NCI-H1092 (cell line): ENCODE measurements around the gene SULT1A2.
"Not testable (repeated sequence)": the region's sequence is repeated elsewhere in the genome, so short reads cannot be mapped to it uniquely, and the experiment has no call there.

Experiments used
- DNase-seq: peaks from one replicate; lab custom pipeline; 2025; lab: John Stamatoyannopoulos, UW

SULT1A2 gene

DNA sequence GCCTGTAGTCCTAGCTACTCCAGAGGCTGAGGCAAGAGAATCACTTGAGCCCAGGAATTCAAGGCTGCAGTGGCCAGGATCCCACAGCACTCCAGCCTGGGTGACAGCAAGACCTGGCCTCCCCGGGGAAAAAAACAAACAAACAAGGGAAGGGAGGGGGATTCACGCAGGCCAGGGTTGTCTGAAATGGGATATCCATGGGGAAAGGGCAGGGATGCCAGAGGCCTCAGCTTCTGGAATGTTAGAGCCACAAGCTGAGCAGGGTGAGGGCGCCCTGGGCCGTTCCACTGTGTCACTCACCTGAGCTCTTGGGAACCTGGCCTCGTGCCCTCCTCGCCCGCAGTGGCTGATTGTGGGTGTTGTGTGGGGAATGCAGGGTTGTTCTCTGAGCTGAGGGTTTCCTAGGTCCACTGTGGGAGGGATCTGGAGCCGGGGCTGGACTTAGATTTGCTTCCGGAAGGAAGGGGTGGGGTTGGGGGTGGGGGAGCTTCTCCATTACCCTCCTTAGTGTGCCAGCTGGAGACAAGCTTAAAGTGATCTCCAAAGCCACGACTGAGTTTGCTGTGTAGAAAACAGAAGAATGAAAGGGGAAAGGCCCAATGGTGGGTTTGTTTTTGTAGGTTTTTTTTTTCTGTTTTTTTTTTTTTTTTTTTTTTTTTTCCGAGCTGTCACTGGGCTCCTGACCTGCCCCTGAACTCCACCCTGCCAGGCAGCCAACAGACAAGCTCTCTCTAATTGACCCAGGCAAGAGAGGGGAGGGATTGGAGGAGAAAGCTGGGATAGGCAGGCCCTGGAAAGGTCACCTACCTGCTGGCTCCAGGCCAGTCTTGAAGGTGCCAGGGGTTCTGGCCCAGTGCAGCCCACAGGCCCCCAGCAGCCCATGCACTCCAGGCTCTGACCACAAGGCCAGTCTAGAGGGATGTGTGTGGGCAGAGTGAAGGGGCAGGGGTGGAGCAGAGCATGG lies 13.1 kb upstream of the SULT1A2 start, which contains the start of gene SULT1A1:
Gene SULT1A1 (minus strand): TSS at position 414 of the 964 bp plus-strand sequence. CDS start 1,189 bp downstream, outside the sequence.
- no peak for DNase-seq

DNA sequence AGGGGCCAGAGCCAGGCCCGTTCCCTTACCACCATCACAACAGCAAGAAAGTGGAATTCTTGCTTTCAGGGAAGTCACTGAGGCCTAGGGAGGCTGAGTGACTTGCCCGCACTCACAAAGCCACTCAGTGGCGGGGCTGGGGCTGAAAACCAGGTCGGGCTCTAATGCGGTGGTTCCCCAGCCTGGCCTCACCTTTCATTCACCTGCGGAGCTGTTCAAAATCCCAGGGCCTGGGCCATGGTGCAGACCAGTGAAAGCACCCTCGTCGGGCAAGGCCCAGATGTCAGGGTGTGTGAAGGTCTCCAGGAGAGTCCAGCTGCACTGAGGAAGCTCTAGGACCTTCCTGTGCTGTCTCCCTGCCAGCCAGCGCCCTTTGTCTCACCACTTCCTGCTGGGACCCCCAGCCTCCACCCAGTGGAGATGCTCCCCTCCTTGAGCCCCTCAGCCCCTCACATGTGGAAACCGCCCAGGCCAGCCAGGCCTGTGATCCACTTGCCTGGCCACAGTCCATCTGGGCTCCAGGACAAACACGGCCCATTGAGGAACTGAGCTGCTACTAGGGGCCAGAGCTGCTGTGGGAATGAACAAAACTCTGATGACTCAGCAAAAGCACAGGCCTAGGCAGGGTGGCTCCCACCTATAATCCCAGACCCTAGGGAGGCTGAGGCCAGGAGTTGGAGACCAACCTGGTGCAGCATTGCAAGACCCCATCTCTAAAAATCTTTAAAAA lies 12.2 kb upstream of the SULT1A2 start:
- DNase-seq = not testable (repeated sequence)

DNA sequence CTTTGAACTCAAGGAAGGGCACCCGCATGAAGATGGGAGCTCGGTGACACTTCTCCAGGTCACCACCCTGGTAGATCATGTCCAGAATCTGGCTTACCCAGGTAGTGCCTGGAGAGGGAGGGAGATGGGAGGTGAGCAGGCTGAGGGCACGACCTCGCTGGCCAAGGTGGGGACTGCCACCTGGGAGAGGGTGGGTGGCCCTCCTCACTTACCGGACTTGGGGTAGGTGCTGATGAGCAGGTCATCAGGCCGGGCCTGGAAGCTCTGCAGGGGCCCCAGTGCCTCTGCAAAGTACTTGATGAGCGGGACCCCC lies 11.6 kb upstream of the SULT1A2 start:
- not testable (repeated sequence) for DNase-seq

DNA sequence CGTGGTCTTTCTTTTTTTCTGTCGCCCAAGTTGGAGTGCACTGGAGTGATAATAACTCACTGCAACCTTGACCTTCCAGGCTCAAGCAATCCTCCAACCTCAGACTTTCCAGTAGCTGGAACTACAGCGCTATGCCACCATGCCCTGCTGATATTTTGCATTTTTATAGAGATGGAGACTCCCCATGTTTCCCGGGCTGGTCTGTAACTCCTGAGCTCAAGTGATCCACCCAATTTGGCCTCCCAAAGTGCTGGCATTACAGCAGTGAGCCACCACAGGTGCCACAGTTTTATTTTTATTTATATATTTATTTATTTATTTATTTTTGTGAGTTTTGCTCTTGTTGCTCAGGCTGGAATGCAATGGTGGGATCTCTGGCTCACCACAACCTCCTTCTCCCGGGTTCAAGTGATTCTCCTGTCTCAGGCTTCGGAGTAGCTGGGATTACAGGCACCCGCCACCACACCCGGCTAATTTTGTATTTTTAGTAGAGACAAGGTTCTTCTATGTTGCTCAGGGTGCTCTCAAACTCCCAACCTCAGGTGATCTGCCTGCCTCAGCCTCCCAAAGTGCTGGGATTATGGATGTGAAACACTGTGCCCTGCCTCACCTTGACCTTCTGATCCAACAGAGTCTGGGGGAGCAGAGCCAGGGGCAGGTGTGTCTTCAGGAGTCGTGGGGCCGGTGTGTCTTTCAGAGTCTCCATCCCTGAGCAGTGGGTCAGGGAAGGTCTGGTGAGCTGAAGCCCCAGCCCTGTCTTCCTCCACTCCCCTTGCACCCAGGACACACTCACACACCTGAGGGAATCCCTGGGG lies 11.0 kb upstream of the SULT1A2 start:
- DNase-seq = not testable (repeated sequence)

DNA sequence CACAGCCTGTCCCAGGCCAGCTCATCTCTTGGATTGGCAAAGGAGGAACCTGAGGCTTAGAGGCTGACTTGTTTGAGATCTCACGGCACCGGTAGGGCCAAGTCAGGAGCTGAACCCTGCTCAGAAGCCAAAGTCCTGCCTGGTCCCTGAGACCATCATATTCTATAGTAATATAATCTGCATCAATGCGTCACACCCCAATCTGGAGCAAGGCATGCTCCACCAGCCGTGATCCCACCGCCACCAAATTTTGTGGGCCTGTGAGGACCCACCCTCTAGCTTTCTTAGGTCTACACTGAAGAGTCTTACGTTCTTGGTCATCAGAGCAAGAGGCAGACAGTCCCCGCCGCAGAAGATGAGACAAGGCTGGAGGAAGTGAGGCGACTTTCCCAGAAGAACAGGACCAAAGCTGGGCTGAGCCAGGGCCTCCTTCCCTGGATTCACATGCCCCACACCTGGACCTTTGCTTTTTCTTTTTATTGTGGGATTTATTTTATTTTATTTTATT lies 10.3 kb upstream of the SULT1A2 start:
- DNase-seq = no peak

DNA sequence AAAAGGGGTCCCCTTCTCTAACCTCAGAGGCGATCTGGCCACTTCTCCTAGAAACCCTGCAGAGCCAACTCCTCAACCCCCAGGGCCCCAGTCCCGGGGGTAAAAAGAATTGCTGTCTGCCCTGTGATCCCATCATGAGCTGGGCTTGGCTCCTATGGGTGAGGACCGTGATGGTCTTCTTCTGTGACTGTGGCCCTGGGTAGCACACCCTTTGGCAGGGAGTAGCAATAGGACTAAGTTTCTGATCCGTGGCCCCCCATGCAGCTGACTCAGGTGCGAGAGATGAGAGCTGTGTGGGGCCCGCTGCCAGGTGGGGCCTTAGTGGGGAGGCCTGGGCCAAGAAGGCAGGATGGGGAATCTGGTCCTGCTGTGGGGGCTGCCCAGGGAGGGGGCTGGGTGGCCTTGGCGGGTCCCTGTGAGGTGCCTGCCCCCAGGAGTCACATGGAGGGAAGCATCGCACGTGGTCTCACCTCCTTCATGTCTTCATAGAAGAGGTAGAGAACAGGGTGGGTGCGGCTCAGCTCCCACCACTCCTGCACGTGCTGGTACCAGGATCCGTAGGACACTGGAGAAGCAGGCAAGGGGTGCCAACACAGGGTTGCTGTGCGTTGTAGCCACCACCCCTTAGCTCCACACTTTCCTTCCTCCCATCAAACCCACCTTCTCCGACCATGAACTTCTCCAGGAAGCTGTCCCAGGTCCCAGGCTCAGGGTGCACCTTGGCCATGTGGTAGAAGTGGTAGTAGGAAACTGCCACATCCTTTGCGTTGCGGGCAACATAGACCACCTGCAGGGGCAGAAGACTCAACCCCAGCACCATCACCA lies 9.7 kb upstream of the SULT1A2 start:
- no peak for DNase-seq

DNA sequence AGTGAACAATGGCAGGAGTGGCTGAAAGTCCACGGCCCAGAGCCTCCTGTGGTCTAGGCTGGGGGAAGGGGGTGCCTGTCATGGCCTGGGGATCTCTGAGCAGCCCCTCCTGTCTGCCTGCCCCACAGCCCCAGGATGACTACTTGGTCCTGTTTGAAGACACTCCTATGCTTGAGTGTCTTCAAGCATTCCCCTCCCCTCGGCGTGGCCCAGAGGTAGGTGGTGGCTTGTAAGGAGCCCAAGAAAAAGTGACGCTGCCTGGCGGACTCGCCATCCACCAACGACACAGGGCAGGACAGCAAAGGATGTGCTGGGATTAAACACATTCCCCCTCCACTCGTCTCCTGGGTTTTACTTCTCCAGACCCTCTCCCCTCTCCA lies 7.3 kb upstream of the SULT1A2 start:
- no peak for DNase-seq

DNA sequence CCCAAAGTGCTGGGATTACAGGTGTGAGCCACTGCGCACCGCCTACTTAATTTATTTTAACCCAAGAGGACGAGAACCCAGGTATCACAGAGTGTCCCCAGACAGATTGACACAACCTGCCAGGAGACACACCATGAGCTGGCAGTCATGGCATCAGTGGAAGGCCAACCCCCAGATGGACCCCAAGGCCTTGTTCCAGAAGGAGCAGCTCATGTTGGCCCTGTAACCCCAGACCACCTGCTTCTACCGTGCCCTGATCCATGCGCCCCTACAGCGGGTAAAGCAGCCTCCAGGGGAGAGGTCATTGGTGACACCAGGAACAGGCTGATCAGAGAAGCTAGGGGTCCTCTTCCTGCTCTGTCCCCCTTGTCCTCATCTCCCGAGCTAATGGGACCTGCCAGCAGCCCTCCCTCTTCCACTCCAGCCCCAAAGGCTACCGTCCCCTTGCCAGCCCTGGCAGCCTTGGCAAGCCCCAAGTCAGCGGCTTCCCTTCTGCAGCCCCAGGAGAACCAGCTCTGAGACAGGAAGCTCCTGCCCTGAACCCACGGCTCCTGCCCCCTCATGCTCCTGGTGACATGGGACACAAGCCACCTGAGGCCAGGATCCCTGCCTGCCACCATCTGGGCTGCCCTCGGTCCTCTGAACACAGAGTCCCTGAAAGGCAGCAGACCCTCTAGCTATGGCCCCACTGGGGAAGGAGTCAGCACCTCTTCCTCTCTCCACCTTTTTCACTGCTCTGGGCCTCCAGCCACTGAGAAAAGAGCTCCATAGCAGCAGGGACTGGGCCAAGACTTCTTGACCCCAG lies 6.7 kb upstream of the SULT1A2 start:
- DNase-seq = no peak

DNA sequence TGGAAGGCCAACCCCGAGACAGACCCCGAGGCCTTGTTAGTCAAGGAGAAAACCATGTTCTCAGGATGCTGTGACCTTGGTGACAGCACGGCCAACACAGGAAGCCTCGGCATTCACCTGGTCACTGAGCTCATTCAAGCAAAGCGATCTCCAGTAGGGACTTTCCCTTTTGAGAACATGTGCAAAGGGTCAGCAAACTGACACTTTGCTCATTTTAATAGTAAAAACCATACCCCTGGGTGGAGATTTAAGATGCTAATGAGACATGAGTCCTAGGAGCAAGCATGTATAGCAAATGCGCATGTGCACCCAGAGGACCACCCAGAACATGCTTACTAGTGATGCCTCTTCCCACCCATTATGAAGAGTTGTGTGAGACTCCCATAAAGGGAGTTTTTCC lies 5.7 kb upstream of the SULT1A2 start:
- no peak for DNase-seq

DNA sequence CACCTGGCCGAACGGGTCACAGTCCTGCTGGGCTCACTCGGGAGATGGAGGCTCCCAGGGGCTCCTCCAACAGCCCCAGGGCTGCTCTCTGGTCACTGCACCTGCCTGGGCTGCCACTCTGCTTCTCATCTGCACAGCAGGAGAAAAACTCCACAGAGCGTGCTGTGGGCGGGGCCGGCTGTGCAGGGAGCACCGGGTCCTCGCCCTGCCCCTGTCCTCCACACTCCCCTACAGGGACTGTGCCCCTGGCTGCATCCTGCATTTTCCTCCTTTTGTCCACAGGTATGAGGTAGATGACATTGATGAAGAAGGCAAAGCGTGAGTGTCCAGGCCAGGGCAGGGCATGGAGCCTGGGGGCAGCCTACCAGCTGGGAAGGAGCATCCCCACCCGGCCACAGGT lies 5.2 kb upstream of the SULT1A2 start:
- not testable (repeated sequence) for DNase-seq

DNA sequence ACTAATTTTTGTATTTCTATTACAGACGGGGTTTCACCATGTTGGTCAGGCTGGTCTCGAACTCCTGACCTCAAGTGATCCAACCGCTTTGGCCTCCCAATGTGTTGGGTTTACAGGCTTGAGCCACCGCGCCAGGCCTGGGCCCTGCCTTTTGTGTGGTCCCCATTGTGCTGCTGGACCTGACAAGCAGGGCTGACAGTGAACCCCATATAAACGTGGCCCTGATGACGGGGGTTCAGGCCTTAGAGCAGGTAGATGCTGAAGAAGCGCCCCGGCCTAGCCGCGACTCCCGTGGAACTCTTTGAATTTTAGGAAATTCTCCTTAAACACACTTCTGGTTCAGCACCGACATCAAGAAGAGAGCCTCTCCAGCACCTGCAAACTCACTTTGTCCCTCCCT lies 4.7 kb upstream of the SULT1A2 start:
- DNase-seq = not testable (repeated sequence)

DNA sequence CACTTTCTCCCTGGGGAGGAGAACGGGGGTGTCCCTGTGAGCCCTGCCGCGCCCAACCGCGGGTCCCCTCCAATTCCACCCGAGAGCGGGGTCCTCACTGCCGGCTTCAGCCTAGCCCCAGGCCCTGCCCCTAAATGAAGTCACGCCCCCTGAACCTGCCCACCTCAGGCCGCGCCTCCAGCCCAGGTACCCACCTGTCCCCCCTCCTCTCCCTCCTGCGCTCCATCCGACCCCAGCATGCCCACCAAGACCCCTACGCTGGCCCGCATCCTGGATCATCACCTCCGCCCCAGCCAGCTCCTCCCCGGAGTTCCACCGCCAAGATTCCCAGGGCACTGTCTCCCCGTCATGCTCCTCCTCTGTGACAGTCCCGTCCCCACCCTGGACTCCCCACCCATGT lies 4.1 kb upstream of the SULT1A2 start:
- not testable (repeated sequence) for DNase-seq

DNA sequence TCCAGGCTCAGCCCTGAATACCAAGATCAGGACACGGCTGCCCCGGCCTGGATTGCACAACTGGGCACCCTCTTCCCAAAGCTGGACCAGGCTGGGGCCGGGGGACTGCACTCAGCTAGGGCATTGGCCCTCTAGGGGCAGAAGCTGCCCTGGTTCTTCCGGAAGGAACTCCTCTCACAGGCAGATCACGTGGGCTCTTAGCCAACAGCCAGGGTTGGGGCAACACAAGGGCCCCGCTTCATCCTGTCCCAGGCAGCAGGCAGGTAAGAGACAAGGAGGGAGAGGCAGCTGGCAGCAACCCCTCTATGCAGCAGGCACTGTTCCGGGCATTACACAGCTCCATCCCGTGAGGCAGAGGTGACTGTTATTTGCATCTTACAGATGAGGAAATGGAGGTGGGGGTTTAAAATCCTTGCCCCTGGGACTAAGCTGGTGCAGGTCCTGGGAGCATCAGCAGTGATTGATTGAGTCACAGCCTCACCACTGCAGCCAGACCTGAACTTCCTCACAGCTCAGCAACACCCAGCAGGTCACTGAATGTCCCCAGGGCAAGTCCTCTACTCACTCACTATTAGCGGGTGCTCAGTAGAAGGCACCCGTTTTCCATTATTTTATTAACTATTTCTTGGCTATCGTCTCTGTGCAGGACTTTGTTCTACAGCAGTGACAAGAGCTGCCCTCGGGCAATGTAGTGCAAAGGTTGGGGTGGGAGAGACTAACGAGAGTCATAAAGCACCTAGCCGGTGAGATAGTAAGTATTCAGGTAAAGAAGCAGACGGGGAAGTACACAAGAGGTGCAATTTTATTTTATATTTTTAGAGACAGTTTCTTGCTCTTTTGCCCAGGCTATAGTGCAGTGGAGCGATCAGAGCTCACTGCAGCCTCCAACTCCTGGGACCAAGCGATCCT lies 2.8 kb upstream of the SULT1A2 start:
- not testable (repeated sequence) for DNase-seq

DNA sequence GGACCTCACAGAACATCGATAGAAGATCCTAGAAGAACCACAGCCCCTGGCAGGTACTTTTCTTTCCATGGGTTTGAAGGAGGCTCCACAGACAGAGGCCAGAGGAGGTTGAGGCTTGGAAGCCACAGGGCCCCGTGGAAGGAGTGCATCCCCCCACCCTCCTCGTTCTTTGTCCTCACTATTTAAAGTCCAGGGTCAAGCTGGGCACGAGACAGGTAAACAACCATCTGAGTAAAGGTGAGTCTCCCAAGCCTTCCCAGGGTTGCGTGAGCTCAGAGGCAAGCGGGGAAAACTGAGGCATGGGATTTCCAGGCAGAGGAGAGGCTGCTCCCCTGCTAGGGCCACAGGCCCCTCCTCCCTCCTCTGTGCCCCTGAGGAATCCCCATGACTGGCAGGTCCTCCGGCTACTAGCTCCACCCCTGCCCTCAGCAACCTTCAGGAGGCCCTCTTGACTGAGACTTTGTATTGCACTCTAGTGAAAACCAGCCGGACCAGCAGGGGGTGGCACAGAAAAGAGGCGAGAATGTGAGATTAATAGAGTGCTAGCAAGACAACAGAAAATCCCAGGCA lies 927 bp upstream of the SULT1A2 start:
- no peak for DNase-seq

DNA sequence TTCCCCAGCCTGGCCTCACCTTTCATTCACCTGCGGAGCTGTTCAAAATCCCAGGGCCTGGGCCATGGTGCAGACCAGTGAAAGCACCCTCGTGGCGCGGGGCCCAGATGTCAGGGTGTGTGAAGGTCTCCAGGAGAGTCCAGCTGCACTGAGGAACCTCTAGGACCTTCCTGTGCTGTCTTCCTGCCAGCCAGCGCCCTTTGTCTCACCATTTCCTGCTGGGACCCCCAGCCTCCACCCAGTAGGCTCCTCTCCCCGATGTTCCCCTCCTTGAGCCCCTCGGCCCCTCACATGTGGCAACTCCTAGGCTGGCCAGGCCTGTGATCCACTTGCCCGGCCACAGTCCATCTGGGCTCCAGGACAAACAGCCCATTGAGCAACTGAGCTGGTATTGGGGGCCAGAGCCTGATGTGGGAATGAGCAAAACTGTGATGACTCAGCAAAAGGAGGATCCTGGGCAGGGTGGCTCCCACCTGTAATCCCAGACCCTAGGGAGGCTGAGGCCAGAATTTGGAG lies 677 bp downstream of the SULT1A2 start:
- DNase-seq = no peak

DNA sequence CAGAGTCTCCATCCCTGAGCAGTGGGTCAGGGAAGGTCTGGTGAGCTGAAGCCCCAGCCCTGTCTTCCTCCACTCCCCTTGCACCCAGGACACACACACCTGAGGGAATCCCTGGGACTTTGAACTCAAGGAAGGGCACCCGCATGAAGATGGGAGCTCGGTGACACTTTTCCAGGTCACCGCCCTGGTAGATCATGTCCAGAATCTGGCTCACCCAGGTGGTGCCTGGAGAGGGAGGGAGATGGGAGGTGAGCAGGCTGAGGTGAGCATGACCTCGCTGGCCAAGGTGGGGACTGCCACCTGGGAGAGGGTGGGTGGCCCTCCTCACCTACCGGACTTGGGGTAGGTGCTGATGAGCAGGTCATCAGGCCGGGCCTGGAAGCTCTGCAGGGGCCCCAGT lies 1.4 kb downstream of the SULT1A2 start:
- not testable (repeated sequence) for DNase-seq

DNA sequence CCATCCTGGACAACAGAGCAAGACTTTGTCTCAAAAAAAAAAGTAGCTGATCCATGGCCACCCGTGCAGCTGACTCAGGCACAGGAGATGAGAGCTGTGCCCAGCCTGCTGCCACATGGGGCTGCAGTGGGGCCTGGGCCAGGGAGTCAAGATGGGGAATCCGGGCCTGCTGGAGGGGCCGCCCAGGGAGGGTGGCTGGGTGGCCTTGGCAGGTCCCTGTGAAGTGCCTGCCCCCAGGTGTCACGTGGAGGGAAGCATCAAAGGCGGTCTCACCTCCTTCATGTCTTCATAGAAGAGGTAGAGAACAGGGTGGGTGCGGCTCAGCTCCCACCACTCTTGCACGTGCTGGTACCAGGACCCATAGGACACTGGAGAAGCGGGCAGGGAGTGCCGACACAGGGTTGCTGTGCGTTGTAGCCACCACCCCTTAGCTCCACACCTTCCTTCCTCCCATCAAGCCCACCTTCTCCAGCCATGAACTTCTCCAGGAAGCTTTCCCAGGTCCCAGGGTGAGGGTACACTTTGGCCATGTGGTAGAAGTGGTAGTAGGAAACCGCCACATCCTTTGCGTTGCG lies 3.8 kb downstream of the SULT1A2 start:
- no peak for DNase-seq

DNA sequence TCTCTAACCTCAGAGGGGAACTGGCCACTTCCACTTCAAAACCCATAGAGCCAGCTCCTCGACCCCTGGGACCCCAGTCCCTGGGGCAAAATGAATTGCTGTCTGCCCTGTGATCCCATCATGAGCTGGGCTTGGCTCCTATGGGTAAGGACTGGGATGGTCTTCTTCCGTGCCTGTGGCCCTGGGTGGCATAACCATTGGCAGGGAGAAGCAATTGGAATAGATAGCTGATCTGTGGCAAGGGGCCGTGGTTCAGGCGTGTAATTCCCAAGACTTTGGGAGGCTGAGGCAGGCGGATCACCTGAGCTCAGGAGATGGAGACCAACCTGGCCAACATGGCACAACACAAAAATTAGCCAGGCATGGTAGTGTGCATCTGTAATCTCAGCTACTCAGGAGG lies 4.3 kb downstream of the SULT1A2 start:
- no peak for DNase-seq
